GM18861 (cell line): ENCODE results near the gene ZNF532.
"Not testable (repeated sequence)": the region's sequence is repeated elsewhere in the genome, so short reads cannot be mapped to it uniquely, and the experiment has no call there.

ENCODE experiments used
- ATAC-seq: cut with Tn5 transposase; IDR thresholded peaks from one replicate; pipeline ENCODE4 v1.9.1; 2021; ENCODE audit not compliant: unreplicated experiment

ZNF532 gene

DNA sequence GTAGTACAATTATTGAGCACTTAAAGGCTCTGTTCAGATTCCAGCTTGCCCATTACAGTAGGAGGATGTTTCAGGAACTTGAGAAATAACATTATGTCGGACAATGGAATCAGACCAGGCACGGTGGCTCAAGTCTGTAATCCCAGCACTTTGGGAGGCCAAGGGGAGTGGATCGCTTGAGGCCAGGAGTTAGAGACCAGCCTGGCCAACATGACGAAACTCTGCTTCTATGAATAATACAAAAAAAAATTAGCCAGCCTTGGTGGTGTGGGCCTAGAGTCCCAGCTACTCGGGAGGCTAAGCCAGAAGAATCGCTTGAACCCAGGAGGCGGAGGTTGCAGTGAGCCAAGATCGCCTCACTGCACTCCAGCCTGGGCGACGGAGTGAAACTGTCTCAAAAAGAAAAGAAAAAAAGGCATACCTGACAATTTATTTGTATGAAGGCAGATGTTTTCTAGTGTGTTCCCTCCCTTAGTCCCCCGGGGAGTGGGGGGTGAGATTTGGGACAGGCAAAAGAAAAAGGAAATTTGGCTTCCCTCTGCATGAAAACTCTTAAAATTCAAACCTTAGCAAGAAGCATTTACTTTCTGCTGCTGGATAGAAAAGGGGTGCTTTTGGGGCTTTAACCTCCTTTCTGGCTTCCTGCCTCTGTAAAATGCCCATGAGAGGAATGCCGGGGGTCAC, 13.7 kb upstream of the ZNF532 start:
- no peak for ATAC-seq

DNA sequence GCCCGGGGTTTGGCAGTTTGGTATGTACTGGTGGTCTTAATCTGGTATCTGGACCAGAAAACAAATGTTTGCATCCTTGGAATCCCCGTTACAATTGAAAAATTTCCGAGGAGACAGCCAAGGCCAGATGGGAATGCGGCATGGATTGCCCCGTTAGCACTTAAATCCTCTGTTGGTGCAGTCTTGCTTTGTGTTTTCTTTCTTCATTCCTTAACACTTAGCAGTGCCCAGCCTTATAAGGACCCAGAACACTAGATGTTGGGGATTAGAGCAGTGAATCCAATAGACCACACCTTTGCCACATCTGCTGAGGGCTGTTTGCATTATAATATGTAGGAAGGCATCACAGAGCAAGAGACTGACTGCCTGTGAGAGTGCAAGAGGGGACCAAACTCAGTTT, 12.8 kb upstream of the ZNF532 start:
- ATAC-seq: no peak

DNA sequence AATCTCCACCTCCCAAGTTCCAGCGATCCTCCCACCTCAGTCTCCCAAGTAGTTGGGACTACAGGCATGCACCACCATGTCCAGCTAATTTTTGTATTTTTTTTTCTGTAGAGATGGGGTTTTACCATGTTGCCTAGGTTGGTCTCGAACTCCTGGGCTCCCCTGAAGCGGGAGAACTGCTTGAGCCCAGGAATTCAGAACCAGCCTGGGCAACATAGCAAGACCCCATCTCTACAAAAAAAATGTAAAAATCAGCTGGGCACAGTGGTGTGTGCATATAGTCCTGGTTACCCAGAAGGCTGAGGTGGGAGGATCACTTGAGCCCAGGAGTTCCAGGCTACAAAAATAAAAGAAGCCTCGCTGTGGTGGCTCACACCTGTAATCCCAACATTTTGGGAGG, 12.0 kb upstream of the ZNF532 start:
- no peak for ATAC-seq

DNA sequence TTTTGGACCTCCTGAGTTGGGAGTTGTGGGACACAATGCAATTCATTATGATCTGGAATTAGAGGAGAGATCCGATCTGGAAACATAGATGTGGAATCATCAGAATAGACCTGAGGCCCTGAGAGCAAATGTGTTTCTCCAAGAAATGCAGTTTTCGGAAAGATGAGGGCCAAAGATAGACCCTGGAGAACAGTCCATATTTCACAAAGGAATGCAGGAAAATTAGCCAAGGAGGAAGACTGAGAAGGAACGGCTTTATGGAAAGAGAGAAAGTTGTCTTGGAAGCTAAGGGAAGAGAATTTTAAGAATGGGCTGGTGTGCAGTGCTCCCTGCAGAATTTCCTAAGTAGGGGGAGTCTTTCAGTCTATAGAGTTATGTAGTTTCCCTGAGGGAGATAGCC, 11.1 kb upstream of the ZNF532 start:
- ATAC-seq: no peak

- not testable (repeated sequence) for ATAC-seq
Measured at GRCh38 chr18:58855521-58855920, 9.2 kb upstream of the ZNF532 start.

GRCh38 chr18:58856881-58857280, 7.8 kb upstream of the ZNF532 start:
- ATAC-seq: no peak

- ATAC-seq: no peak
Measured at GRCh38 chr18:58858591-58859468, 5.8 kb upstream of the ZNF532 start.

- no peak for ATAC-seq
Measured at GRCh38 chr18:58859907-58860306, 4.8 kb upstream of the ZNF532 start.

DNA sequence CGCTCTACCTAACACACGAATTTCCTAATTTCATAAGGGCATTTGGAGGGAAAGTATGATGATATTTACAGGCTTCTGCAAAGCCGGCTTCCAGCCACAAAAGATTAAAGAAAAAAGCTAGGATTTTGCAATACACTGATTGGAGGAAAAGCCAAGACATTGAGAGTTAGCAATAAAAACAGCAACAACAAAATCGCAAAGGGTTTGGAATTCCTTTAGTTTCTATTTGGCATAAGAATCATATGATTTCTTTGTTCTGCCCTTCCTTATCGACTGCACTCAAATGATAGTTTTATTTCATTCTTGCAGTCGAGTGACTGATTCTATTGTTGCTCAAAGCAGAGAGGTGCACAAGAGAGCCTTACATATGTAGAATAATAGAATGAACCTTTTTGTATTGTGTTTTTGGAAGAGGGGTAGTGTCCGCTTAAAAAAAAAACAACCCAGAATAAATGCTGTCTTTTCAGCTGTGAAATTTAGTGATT, 3.9 kb upstream of the ZNF532 start:
- no peak for ATAC-seq

DNA sequence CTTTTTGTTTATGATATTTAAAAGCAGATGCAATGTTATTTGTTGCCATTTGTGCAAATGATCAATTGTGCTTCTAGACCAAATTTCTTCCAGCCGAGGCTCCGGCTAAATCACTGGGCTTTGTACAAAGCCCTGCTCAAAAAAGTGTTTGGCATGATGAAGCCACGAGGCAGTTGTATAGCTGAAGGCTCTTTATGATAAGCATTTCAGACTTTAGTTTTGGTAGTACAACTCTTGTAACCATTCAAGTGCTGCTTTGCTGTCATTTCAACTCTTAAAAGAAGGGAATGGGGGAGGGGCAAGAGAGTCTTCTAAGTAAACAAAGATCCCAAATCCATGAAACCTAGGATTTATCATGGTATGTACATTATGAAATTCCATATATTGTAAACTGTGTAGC, 3.3 kb upstream of the ZNF532 start:
- ATAC-seq: no peak

- ATAC-seq: no peak
Measured at GRCh38 chr18:58861861-58862301, 2.8 kb upstream of the ZNF532 start.

DNA sequence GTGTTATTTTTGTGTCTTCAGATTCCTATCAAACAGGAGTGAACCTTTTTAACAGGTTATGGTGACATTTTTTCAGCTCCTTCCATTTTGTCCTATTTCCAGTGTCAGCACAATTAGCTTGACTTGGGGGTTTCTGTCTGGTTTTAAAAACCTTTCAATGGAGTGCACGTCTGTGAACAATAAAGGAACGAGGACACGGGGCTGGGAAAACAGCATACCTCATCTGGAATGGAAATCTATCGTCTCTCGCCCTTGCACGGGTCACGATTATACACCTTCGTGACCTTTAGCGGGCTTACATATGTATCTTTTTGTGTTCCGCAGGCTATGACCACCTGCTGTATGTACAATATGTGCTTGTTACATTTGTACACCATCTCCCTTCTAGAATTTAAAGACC, 2.3 kb upstream of the ZNF532 start:
- no peak for ATAC-seq

GRCh38 chr18:58862851-58863538, 1.7 kb upstream of the ZNF532 start:
- ATAC-seq: no peak

DNA sequence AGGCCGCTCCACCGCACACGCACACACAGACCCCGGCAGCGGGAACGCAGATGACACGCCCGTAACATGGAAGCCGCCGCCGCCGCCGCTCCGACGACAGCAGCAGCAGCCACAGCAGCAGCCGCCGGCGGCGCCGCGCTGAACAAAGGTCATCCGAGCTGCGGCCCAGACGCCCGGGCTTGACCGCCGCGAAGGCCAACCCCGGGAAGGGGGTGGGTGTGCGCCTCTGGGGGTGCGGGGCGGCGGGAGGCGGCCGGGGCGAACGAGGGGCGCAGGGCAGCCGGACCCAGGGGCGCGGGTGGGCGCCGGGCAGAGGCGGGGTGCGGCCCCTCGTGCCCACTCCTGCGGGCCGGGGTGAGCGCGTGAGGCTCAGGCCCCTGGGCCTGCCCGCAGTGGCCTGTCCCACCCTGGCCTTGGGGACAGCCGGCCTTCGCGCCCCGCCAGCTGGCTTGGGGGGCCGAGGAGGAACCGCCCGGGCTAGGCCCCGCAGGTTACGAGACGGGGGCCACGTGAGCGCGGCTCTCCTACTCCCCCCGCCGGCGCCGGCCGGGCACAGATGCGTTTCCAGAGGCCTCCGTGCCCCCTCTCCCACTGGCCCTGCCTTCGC, 1.0 kb upstream of the ZNF532 start:
- ATAC-seq: no peak

- no peak for ATAC-seq
Measured at GRCh38 chr18:58865033-58865590, 435 bp downstream of the ZNF532 start.

GRCh38 chr18:58865701-58866065, 1.0 kb downstream of the ZNF532 start:
- ATAC-seq: no peak

GRCh38 chr18:58866066-58866772, 1.5 kb downstream of the ZNF532 start:
- ATAC-seq: no peak

DNA sequence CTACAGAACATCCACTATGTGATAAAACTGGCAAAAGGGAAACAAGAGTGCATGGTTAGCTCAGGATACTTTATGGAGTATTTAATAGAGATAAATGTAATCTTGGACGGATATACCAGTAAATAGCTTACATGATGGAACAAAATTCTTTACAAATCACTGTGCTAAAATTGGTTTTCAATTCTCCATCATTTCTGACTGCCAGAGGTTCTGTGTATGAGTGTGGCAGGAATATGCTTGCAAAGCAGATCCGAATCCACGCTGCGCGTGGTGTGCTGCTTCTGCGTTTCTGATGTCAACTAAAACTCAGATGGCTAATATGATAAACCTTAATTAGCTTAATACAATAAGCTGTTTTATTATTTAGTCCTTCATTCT, 2.1 kb downstream of the ZNF532 start:
- no peak for ATAC-seq

GRCh38 chr18:58867281-58867961, 2.7 kb downstream of the ZNF532 start:
- ATAC-seq: no peak

- ATAC-seq: no peak
Measured at GRCh38 chr18:58868440-58868839, 3.8 kb downstream of the ZNF532 start.
